ENCODE measurements around the gene TNMD. TPM values are rescaled to one million over a fixed set of nuclear protein-coding genes. Genes with fewer than 3 reads are reported as not detected.

Gene TNMD
- total and polyA plus RNA-seq, 3 donors from 2014 or later: 0.55 TPM; not detected in 2

DNA sequence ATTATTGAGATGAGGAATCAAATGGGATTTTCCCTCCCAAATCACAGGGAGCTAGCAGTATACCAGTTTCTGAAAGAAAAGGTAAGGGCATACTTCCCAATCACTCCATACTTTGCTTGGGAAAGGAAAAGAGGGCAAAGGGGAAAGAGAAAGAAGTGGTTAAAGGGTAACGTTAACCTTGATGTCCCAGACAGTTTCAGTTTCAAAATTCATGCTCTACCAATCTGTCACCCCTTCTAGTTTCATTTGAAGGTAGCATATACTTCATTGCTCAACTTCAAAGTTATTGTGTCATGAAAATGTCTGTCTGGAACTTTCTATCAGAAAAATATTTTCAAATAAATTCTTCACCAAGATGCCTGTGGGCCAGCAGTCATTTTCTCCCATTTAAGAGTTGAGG, 16.0 kb downstream of the TNMD start:
- no peaks in the 10 kb centered on the region for H3K27me3 ChIP-seq
- intact Hi-C loops (cut with DNase I; ENCODE audit: low total_unique reads): no loop called here
- DNase-seq: no peak
- no peak overlapping the region for H3K4me3 ChIP-seq
- H3K4me1 ChIP-seq: no peaks in the 10 kb centered on the region
- no peaks in the 10 kb centered on the region for H3K9me3 ChIP-seq
- H3K36me3 ChIP-seq (ENCODE audit: low read depth, missing control alignments): no peaks in the 10 kb centered on the region
- 50 to 54% methylated on average over 1 of the region's 1 CpG for WGBS, 2 donors
- TF ChIP-seq POLR2A (IDR thresholded peaks at IDR 0.05) (no peak), CTCF (IDR thresholded peaks at IDR 0.05) (no peak)
- H3K27ac ChIP-seq: no peak overlapping the region

DNA sequence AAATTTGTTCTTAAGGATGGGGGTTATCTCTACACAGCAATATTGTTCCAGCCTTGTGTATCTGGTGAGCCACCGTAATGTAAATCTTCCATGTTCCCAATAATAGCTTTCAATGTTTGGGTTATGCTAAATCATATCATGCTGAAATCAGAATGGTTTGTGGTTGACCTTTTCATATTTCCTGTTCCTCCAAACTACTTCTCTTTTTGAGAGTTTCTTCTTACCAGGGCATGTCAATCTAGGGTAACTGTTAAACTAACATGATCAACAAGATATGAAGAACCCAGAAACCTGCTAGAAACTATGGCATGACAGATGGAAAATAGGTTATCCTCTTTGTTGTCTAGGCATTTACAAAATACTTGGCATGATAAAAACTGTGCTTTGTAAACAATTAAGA, 22.0 kb downstream of the TNMD start:
- Histone ChIP-seq H3K27ac (no peak overlapping the region), H3K4me1 (no peaks in the 10 kb centered on the region), H3K36me3 (ENCODE audit: low read depth, missing control alignments) (no peaks in the 10 kb centered on the region), H3K27me3 (no peaks in the 10 kb centered on the region), H3K9me3 (no peaks in the 10 kb centered on the region), H3K4me3 (no peak overlapping the region)
- no peak for DNase-seq
- intact Hi-C loops (cut with DNase I; ENCODE audit: low total_unique reads): no loop called here
- no peak for TF ChIP-seq CTCF (IDR thresholded peaks at IDR 0.05)
- TF ChIP-seq POLR2A (IDR thresholded peaks at IDR 0.05): no peak
- WGBS, 2 donors: 67 to 88% methylated on average over 1 of the region's 1 CpG

DNA sequence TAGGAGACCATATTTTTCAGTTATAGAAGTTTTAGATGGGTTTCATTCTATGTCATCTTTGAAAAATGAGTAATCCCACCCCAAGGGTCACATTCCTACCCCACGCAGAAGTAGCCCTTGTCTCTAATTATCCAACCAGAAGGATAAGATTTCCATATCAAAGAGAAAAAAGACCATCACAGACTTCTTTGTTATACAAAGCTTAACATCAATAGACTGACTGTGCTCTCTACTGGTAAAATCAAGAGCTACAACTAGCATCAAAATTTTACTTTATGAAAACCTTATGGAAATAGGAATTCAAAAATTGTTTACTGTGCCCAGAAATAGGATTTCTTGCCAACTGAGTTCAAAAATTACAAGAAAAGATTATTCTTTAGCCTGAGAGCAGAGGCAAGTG, 24.9 kb downstream of the TNMD start:
- no peak for DNase-seq
- intact Hi-C loops (cut with DNase I; ENCODE audit: low total_unique reads): no loop called here
- no peaks in the 10 kb centered on the region for H3K27me3 ChIP-seq
- no peak for TF ChIP-seq CTCF (IDR thresholded peaks at IDR 0.05)
- TF ChIP-seq POLR2A (IDR thresholded peaks at IDR 0.05): no peak
- H3K36me3 ChIP-seq (ENCODE audit: low read depth, missing control alignments): no peaks in the 10 kb centered on the region
- no peaks in the 10 kb centered on the region for H3K9me3 ChIP-seq
- 11 to 28% methylated on average over 1 of the region's 1 CpG for WGBS, 2 donors
- H3K4me1 ChIP-seq: no peaks in the 10 kb centered on the region
- H3K4me3 ChIP-seq: no peak overlapping the region
- H3K27ac ChIP-seq: no peak overlapping the region

DNA sequence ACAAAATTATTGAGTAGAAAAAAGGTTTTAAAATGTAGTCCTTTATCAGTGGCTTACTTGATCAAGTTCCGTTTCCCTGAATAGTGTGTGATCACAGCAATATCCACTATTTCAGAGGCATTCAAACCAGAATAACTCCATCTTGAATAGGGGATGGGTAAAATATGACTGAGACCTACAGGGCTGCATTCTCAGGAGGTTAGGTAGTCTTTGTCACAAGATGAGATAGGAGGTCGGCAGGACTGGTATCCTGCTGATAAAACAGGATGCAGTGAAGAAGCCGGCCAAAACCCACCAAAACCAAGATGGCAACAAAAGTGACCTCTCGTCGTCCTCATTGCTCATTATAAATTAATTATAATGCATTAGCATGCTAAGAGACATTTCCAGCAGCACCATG, 27.2 kb downstream of the TNMD start:
- intact Hi-C loops (cut with DNase I; ENCODE audit: low total_unique reads): no loop called here
- no peak for TF ChIP-seq CTCF (IDR thresholded peaks at IDR 0.05)
- no peak for TF ChIP-seq POLR2A (IDR thresholded peaks at IDR 0.05)
- no peaks in the 10 kb centered on the region for H3K36me3 ChIP-seq (ENCODE audit: low read depth, missing control alignments)
- H3K4me3 ChIP-seq: no peak overlapping the region
- 81 to 88% methylated on average over 5 of the region's 5 CpGs for WGBS, 2 donors
- no peak for DNase-seq
- no peaks in the 10 kb centered on the region for H3K27me3 ChIP-seq
- no peaks in the 10 kb centered on the region for H3K4me1 ChIP-seq
- H3K9me3 ChIP-seq: no peaks in the 10 kb centered on the region
- H3K27ac ChIP-seq: no peak overlapping the region

- WGBS, 2 donors: 26 to 35% methylated on average over 3 of the region's 3 CpGs
- H3K9me3 ChIP-seq: no peaks in the 10 kb centered on the region
- H3K27me3 ChIP-seq: no peaks in the 10 kb centered on the region
- TF ChIP-seq CTCF (IDR thresholded peaks at IDR 0.05) (peak in 2 of 3 experiments; percentile 22 to 36), POLR2A (IDR thresholded peaks at IDR 0.05) (no peak)
- no peak overlapping the region for H3K27ac ChIP-seq
- intact Hi-C loops (cut with DNase I; ENCODE audit: low total_unique reads): no loop called here
- DNase-seq: peak; percentile 15
- no peak overlapping the region for H3K4me3 ChIP-seq
- H3K4me1 ChIP-seq: no peaks in the 10 kb centered on the region
- H3K36me3 ChIP-seq (ENCODE audit: low read depth, missing control alignments): no peaks in the 10 kb centered on the region
Measured at GRCh38 chrX:100615005-100615404, 30.3 kb downstream of the TNMD start.

Measured in testis (tissue), 3 donors.